ENCODE data around the gene LRRN1. TPM values are rescaled to one million over a fixed set of nuclear protein-coding genes. Genes with fewer than 3 reads are reported as not detected.
A peak's percentile ranks its signal among the peaks of the same experiment; 100 is the strongest.

Gene LRRN1
- total RNA-seq, 2 experiments from 2014 or later, result 2.7 to 3.3 TPM

DNA sequence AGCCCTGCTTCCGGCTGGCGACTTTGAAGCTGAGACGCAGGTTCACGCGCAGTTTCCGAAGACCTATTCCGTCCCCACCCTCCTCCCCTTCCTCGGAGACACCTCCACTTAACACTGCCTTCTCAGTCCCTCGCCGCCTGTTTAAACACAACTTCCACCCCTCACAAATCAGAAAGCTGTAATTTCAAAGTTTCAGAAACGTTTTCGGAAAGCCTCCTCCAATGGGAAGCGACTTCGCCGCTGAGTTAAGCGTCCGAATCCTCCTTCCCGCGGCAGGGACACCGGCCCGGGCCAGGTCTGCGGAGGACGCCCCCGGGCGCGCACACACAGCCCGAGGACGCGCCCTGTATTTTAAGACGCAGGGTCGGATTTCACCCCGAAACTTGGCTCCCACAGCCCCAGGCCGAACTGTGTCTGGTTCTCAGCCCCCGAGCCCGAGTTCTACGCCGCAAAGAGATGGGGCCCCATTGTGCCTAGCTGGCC is 559 bp upstream of the LRRN1 start:
- Mint-ChIP-seq H3K36me3 (peaks cover 1% of the 10 kb centered on the region), H3K9me3 (peaks cover 3% of the 10 kb centered on the region), H3K4me1 (peaks cover 15% of the 10 kb centered on the region), H3K27me3 (peaks cover 3% of the 10 kb centered on the region), H3K27ac (peak overlapping the region; percentile 75), H3K4me3 (peak overlapping the region; percentile 77)
- DNase-seq, result peak; percentile 70

DNA sequence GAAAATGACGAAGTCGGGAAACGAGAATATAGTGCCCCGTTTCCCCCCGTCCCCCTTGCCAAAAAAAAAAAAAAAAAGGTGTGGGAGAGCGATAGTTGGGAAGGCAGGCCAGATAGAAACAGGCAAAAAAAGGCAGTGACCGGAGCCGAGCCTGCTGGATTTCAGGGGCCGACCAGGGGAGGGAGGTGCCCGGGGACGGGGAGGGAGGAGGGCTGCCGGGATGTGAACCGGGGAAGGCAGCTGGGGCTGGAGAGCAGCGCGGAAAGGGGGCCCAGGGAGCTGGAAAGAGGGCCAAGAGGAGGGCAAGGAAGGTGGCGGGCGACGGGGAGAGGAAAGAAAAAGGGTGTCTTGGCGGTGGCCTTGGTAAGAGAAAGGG is 837 bp downstream of the LRRN1 start:
- Mint-ChIP-seq H3K9me3 (no peaks in the 10 kb centered on the region), H3K27ac (peak overlapping the region; percentile 62), H3K4me3 (peak overlapping the region; percentile 83), H3K36me3 (no peaks in the 10 kb centered on the region), H3K4me1 (peaks cover 13% of the 10 kb centered on the region), H3K27me3 (peaks cover 3% of the 10 kb centered on the region)
- DNase-seq, result peak; percentile 28

DNA sequence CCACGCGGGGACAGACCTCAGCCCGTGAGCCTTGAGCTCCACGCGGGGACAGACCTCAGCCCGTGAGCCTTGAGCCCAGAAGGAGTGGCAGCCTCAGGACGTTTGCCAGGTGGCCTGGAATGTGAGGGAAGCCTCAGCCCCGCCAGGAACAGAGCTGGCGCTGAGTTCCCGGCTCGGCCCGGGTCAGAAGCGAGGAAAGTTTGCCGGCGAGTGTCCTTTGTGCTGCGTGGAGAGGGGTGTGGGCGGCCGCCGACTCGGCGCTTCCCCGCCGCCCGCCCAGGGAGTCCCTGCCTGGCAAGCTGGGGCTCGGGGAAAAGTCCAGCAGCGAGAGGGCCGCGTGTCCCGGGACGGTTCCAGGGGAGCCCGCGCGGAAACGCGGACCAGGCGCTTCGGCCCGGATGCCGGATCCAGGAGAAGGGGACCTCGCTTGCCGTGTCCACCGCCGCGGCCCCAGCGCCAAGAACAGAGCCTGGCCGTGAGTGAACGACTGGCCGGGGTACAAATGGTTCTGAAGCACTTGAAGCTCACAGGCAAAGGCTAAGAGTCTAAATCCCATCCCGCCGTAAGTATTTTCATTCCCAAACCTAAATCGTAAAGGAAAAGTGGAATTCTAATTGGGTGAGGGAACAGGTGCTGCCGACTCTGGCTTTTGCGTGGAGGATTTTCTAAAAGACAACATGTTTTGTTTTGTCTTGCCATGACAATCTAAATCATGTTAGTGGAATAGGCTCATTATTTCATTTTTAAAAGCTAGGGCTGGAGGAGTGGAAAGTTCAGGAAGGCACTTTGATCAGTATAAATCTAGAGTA is 1.7 kb downstream of the LRRN1 start:
- Mint-ChIP-seq H3K4me3 (peak overlapping the region; percentile 83), H3K27me3 (peaks cover 3% of the 10 kb centered on the region), H3K27ac (no peak overlapping the region), H3K36me3 (no peaks in the 10 kb centered on the region), H3K4me1 (peaks cover 13% of the 10 kb centered on the region), H3K9me3 (no peaks in the 10 kb centered on the region)
- peak; percentile 17 for DNase-seq

- no peaks in the 10 kb centered on the region for H3K36me3 Mint-ChIP-seq
- peaks cover 13% of the 10 kb centered on the region for H3K4me1 Mint-ChIP-seq
- no peak overlapping the region for H3K27ac Mint-ChIP-seq
- H3K4me3 Mint-ChIP-seq, result peak overlapping the region; percentile 83
- H3K9me3 Mint-ChIP-seq, result no peaks in the 10 kb centered on the region
- H3K27me3 Mint-ChIP-seq, result peaks cover 3% of the 10 kb centered on the region
- DNase-seq, result no peak
Observed at GRCh38 chr3:3801494-3801841, 2.2 kb downstream of the LRRN1 start.

- DNase-seq, result no peak
- H3K36me3 Mint-ChIP-seq, result no peaks in the 10 kb centered on the region
- H3K27ac Mint-ChIP-seq, result no peak overlapping the region
- H3K4me1 Mint-ChIP-seq, result peaks cover 13% of the 10 kb centered on the region
- H3K9me3 Mint-ChIP-seq, result no peaks in the 10 kb centered on the region
- H3K4me3 Mint-ChIP-seq, result no peak overlapping the region
- H3K27me3 Mint-ChIP-seq, result peaks cover 3% of the 10 kb centered on the region
Observed at GRCh38 chr3:3802046-3802445, 2.8 kb downstream of the LRRN1 start.

DNA sequence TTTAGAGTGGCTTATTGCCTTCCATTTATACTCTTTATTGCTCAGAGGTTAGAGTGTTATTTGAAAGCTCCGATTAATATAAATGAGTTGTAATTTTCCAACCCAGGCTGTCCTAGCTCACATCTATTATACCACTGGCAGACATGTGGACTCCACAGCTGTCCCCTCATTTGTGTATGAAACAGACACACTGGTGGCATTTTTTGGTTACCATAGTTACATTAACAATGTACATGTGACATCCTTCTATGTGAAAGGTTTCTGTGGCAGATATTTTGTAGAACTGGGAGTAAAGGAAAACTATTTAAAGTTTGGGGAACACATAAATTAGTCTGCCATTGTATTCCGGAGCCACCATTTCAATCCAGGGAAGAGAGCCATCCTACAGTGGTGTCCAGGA is 5.3 kb downstream of the LRRN1 start:
- H3K36me3 Mint-ChIP-seq, result no peaks in the 10 kb centered on the region
- no peak overlapping the region for H3K4me3 Mint-ChIP-seq
- peaks cover 3% of the 10 kb centered on the region for H3K27me3 Mint-ChIP-seq
- H3K9me3 Mint-ChIP-seq, result no peaks in the 10 kb centered on the region
- peaks cover 4% of the 10 kb centered on the region for H3K4me1 Mint-ChIP-seq
- DNase-seq, result no peak
- no peak overlapping the region for H3K27ac Mint-ChIP-seq

- Mint-ChIP-seq H3K4me1 (peaks cover 3% of the 10 kb centered on the region), H3K9me3 (no peaks in the 10 kb centered on the region), H3K27ac (no peak overlapping the region), H3K36me3 (no peaks in the 10 kb centered on the region), H3K27me3 (peaks cover 3% of the 10 kb centered on the region), H3K4me3 (no peak overlapping the region)
- no peak for DNase-seq
Observed at GRCh38 chr3:3806092-3806491, 6.9 kb downstream of the LRRN1 start.

- Mint-ChIP-seq H3K9me3 (no peaks in the 10 kb centered on the region), H3K27ac (no peak overlapping the region), H3K4me3 (no peak overlapping the region), H3K27me3 (no peaks in the 10 kb centered on the region), H3K36me3 (no peaks in the 10 kb centered on the region), H3K4me1 (no peaks in the 10 kb centered on the region)
- DNase-seq, result no peak
Observed at GRCh38 chr3:3806856-3807255, 7.6 kb downstream of the LRRN1 start.

- Mint-ChIP-seq H3K9me3 (no peaks in the 10 kb centered on the region), H3K4me3 (no peak overlapping the region), H3K4me1 (no peaks in the 10 kb centered on the region), H3K27ac (no peak overlapping the region), H3K27me3 (no peaks in the 10 kb centered on the region), H3K36me3 (no peaks in the 10 kb centered on the region)
- no peak for DNase-seq
Observed at GRCh38 chr3:3813013-3813412, 13.8 kb downstream of the LRRN1 start.

DNA sequence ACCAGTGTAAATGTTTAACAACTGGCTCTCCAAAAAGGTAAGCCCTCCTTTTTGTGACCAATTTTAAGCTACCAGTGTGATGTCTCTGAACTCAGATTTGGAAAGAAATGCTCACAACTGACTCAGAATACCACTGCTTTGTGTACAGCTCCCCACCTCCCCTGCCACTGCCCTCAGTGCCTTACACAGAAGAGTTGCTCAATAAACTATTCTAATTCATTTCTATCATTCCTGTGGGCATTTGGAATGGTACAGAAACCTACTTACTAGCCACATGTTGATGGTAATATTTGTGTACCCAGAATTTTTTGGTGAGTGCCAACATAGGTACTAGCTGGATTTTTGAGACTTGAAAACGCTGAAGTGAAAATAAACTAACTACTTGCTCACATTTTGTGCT is 16.0 kb downstream of the LRRN1 start:
- H3K4me1 Mint-ChIP-seq, result no peaks in the 10 kb centered on the region

GRCh38 chr3:3816034-3816433 is 16.8 kb downstream of the LRRN1 start:
- H3K4me3 Mint-ChIP-seq, result no peak overlapping the region
- no peaks in the 10 kb centered on the region for H3K36me3 Mint-ChIP-seq
- H3K27me3 Mint-ChIP-seq, result no peaks in the 10 kb centered on the region
- DNase-seq, result no peak
- no peaks in the 10 kb centered on the region for H3K4me1 Mint-ChIP-seq
- H3K9me3 Mint-ChIP-seq, result no peaks in the 10 kb centered on the region
- H3K27ac Mint-ChIP-seq, result no peak overlapping the region

More for the DNA sequence above, 16.0 kb downstream of the LRRN1 start:
- no peaks in the 10 kb centered on the region for H3K36me3 Mint-ChIP-seq
- no peak overlapping the region for H3K27ac Mint-ChIP-seq
- H3K27me3 Mint-ChIP-seq, result no peaks in the 10 kb centered on the region
- DNase-seq, result no peak
- H3K4me3 Mint-ChIP-seq, result no peak overlapping the region
- no peaks in the 10 kb centered on the region for H3K9me3 Mint-ChIP-seq

GRCh38 chr3:3817865-3818264 is 18.6 kb downstream of the LRRN1 start:
- no peaks in the 10 kb centered on the region for H3K36me3 Mint-ChIP-seq
- no peaks in the 10 kb centered on the region for H3K27me3 Mint-ChIP-seq
- DNase-seq, result no peak
- H3K4me1 Mint-ChIP-seq, result no peaks in the 10 kb centered on the region
- H3K9me3 Mint-ChIP-seq, result no peaks in the 10 kb centered on the region
- no peak overlapping the region for H3K4me3 Mint-ChIP-seq
- H3K27ac Mint-ChIP-seq, result no peak overlapping the region

GRCh38 chr3:3821777-3822176 is 22.5 kb downstream of the LRRN1 start:
- DNase-seq, result no peak
- Mint-ChIP-seq H3K27ac (no peak overlapping the region), H3K27me3 (no peaks in the 10 kb centered on the region), H3K4me1 (no peaks in the 10 kb centered on the region), H3K36me3 (no peaks in the 10 kb centered on the region), H3K9me3 (no peaks in the 10 kb centered on the region), H3K4me3 (no peak overlapping the region)

- no peak overlapping the region for H3K4me3 Mint-ChIP-seq
- no peaks in the 10 kb centered on the region for H3K27me3 Mint-ChIP-seq
- no peak overlapping the region for H3K27ac Mint-ChIP-seq
- peaks cover under 1% of the 10 kb centered on the region for H3K36me3 Mint-ChIP-seq
- no peaks in the 10 kb centered on the region for H3K4me1 Mint-ChIP-seq
- no peak for DNase-seq
- H3K9me3 Mint-ChIP-seq, result no peaks in the 10 kb centered on the region
Observed at GRCh38 chr3:3825035-3825434, 25.8 kb downstream of the LRRN1 start.

GRCh38 chr3:3826521-3826920 is 27.3 kb downstream of the LRRN1 start:
- H3K36me3 Mint-ChIP-seq, result peaks cover 3% of the 10 kb centered on the region
- no peak overlapping the region for H3K4me3 Mint-ChIP-seq
- H3K27me3 Mint-ChIP-seq, result no peaks in the 10 kb centered on the region
- no peaks in the 10 kb centered on the region for H3K4me1 Mint-ChIP-seq
- no peaks in the 10 kb centered on the region for H3K9me3 Mint-ChIP-seq
- DNase-seq, result no peak
- no peak overlapping the region for H3K27ac Mint-ChIP-seq

DNA sequence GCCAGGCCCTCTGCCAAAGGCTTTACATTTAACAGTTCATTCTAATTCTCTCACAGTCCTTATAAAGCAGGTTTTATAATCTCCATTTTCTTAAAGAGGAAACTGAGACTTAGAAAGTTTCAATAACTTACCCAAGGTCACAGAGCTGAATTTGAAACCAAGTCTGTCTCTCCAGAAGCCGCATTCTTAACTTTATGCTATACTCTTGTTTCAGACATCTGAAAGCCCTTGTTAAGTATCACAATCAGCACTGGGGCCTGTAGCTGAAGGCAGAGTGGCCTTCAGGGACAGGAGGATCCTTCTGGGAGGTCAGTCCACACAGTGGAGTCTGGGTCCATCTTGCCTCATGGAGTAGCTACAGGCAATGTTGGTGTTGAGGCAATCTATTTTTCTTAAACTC is 27.9 kb downstream of the LRRN1 start:
- peaks cover 3% of the 10 kb centered on the region for H3K36me3 Mint-ChIP-seq
- no peaks in the 10 kb centered on the region for H3K4me1 Mint-ChIP-seq
- no peak overlapping the region for H3K27ac Mint-ChIP-seq
- no peaks in the 10 kb centered on the region for H3K9me3 Mint-ChIP-seq
- DNase-seq, result no peak
- no peak overlapping the region for H3K4me3 Mint-ChIP-seq
- no peaks in the 10 kb centered on the region for H3K27me3 Mint-ChIP-seq

All from activated naive CD8-positive, alpha-beta T cell treated with anti-CD3 and anti-CD28 coated beads for 36 hours (primary cell).